Stimulated activated CD8-positive, alpha-beta memory T cell treated with anti-CD3 and anti-CD28 coated beads, Interleukin-4, amount 100 ng/mL, for 1 hour (primary cell): Measurements from ENCODE around the gene MACROD1.
"Not testable (repeated sequence)": the region's sequence is repeated elsewhere in the genome, so short reads cannot be mapped to it uniquely, and the experiment has no call there.

Experiments
- DNase-seq, 2 donors: peaks; one replicate each; pipeline ENCODE4 v3.0.0-alpha.2; 2020; ENCODE audit warnings: low read depth in 2 of 2, low spot score in 1 of 2

MACROD1 gene

DNA sequence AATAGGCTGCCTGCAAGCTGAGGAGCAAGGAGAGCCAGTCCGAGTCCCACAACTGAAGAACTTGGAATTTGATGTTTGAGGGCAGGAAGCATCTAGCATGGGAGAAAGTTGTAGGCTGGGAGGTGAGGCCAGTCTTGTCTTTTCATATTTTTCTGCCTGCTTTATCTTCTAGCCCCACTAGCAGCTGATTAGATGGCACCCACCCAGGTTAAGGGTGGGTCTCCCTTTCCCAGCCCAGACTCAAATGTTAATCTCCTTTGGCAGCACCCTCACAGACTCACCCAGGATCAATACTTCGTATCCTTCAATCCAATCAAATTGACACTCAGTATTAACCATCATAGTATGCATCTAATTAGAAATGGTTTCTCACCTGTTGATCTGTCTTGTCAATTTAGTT, 196.5 kb downstream of the MACROD1 start:
- DNase-seq = no peak

DNA sequence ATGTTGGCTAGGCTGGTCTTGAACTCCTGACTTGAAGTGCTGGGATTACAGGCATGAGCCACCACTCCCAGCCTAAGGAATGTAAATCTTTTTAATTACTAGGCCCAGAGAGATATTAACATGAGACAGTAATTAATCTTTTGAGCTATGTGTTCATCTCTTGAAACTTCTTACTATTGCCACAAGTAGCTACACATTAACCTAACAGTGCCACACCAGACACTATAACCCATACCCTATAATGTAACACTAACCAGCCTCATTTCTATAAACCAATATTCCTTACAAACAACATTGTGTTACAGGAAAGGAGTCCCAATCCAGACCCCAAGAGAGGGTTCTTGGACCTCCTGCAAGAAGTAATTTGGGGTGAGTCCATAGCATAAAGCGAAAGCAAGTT, 199.5 kb downstream of the MACROD1 start:
- no peak for DNase-seq

DNA sequence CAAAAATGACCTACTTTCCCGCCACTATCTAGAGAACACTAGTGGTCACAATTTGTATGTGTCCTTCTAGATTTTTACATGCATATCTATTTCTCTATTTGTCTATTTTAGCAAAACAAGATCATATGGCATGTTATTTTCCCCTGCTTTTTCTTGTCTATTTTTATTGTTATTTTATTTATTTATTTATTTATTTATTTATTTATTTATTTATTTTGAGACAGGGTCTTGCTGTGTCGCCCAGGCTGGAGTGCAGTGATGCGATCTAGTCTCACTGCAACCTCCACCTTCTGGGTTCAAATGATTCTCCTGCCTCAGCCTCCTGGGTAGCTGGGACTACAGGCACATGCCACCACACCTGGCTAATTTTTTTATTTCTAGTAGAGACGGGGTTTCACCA, 202.0 kb downstream of the MACROD1 start:
- DNase-seq = not testable (repeated sequence)

DNA sequence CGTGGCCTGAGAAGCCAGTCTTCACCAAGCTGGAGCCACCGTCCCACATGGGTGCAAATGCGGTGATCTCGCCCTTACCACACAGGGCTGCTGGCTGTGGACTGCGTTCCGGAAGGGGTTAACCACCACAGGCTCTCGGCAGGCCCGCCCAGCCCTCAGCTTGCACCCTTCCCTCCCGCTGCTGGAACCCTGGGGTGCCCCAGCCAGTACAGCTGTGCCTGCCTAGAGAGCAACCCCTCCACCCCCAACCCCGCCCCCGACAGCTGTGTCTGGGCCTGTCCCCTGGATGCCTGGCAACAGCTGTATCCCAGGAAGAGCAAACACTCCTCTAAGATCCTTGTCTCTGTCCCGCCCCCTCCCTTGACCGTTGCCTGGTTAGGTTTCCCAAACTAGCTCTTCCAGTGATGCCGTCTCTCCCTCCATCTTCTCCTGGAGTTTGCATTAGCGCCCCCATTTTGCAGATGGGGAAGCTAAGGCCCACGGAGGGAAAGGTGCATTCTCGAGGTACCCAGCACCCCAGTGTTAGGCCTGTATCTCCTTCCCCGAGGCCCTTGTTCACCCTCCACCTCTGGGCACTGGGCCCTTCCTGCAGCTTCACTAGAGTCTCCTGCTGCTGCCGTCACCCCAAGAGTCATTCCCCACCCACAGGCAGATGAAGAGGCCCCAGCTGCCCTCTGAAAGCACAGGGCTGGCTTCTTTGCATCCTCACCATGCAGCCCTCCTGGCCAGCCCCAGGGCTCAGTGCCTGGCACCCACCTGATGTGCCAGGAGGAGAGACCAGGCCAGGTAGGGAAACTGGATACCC, 204.1 kb downstream of the MACROD1 start:
- DNase-seq = no peak

DNA sequence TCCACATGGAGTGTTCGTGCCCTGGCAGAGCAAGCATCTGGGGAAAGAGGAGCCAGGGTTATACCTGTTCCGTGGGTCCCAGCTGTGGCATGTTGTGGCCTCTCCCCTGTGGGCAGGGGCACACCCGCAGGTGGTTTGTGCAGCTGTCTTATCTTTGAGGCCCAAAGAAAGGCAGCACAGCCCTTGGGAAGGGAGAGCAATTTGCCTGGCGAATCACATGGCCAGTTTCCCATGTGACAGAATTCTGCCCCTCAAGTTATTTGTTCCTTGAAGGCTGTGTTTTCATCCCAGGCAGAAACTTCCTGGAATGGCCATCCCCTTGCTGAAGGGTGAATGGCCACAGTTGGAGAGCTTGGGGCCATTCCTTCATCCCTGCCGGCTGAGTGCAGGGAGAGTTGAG, 207.9 kb downstream of the MACROD1 start:
- DNase-seq = no peak

DNA sequence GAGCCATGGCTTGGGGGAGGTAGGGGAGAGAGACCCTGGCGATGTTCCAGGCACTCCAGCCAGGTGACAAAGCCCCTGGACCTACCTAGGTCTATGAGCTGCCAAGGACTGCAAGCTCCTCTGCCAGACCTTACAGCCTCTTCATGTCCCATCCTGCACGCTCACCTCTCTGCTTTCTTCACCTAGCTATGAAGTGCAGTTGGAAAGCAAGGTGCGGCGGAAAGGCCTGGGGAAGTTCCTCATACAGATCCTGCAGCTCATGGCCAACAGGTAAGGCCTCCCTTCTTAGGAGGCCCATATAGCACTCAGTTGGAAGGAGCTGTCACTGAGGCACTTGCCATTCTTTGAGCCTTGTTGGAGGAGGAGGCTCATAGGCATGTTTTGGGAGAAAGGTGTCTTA, 213.3 kb downstream of the MACROD1 start:
- DNase-seq = no peak

DNA sequence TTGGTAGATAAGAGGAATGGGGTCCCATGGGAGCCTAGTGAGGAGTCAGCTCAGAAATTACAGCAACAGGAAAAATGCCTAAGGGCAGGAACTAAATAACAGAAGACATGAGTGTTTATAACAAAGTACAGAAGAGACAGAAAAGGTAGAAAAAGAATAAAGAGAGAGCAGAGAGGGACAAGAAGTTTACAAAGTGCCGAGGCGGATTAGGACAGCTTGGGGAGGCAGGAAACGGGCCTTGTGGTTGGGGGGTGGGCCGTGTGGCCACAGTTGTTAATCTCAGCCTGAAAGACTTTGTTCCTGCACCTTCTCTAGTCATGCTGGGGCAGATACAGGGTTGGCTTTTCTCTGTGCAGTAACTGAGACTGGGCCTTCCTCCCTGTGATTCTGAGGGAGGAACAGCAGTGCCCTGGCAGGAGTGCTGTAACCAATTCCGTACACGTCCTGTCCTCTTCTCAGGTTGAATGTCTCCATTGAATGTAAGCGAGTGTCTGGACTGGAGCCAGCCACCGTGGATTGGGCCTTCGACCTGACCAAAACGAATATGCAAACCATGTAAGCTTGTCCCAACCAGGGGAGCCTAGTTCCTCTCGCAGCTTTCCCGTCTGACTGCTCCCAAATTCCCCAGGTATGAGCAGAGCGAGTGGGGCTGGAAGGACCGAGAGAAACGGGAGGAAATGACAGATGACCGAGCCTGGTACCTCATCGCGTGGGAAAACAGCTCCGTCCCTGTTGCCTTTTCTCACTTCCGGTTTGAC, 214.0 kb downstream of the MACROD1 start:
- DNase-seq = no peak
